Endothelial cell of umbilical vein (primary cell): ENCODE results near the gene MICAL3. TPM values are rescaled to one million over a fixed set of nuclear protein-coding genes. Genes with fewer than 3 reads are reported as not detected.

Experiments used
- BruUV-seq: library from RNA; stranded (reverse); fragments of 400-500 nt; replicated peaks from 2 replicates; lab custom pipeline; 2021; lab: Mats Ljungman, UMichigan
- CTCF ChIA-PET: fragments of 300-600, 350-600 bp; sonication (Branson Sonifier 250); formaldehyde crosslinking; loops from one replicate; lab custom pipeline; 2021; ENCODE audit warnings: antibody characterized with exemption, inconsistent platforms; lab: Charles Lee
- POLR2A ChIA-PET: fragments of 300-600, 350-600 bp; sonication (Branson Sonifier 250); formaldehyde crosslinking; loops from one replicate; lab custom pipeline; 2021; ENCODE audit warnings: antibody characterized with exemption, inconsistent platforms; lab: Charles Lee
- DNase-seq: peaks from one replicate; pipeline ENCODE4 v3.0.0-alpha.2; 2011; ENCODE audit warnings: low read depth, low spot score
- FAIRE-seq: peaks from 2 replicates; lab custom pipeline; 2011; peaks lifted over from hg19 to GRCh38; lab: Jason Lieb, UNC
- H2AFZ ChIP-seq: 2 replicates; pipeline ENCODE4 v1.6.0; 2012; ENCODE audit warnings: low read depth, low read length, control low read depth, inconsistent platforms
- H3K27ac ChIP-seq: 2 replicates; pipeline ENCODE4 v1.5.1; 2011; ENCODE audit warnings: low read depth, mild to moderate bottlenecking, control low read depth, low read length, moderate library complexity; ENCODE audit not compliant: insufficient read depth
- H3K27me3 ChIP-seq, 2 experiments: 2 replicates each; pipeline versions ENCODE4 v1.6.0 to v1.6.1; 2011; ENCODE audit warnings: low read length in 2 of 2, mixed read lengths in 1 of 2; ENCODE audit not compliant: control insufficient read depth in 2 of 2, insufficient read depth in 2 of 2
- H3K36me3 ChIP-seq, 2 experiments: 2 replicates in 1 of 2; 3 replicates in 1 of 2; pipeline ENCODE4 v1.5.1; 2011; ENCODE audit warnings: low read length in 2 of 2, mild to moderate bottlenecking in 1 of 2, moderate library complexity in 1 of 2; ENCODE audit not compliant: control insufficient read depth in 2 of 2, insufficient read depth in 2 of 2; ENCODE audit errors: extremely low read depth in 1 of 2
- H3K4me1 ChIP-seq: 3 replicates; pipeline ENCODE4 v1.5.1; 2011; ENCODE audit warnings: mild to moderate bottlenecking, low read length; ENCODE audit not compliant: control insufficient read depth, insufficient read depth; ENCODE audit errors: extremely low read depth
- H3K4me2 ChIP-seq: 2 replicates; pipeline ENCODE4 v1.6.1; 2011; ENCODE audit warnings: low read length, control low read depth, mixed read lengths; ENCODE audit not compliant: insufficient read depth
- H3K4me3 ChIP-seq, 3 experiments: fragments of 200-600 bp in 1 of 3; sonication (generic), shearing (Covaris generic) in 1 of 3; replicated peaks in 1 of 3; 2 replicates each; pipeline ENCODE4 v1.5.1; 2011 to 2016; ENCODE audit warnings: control low read depth in 3 of 3, low read length in 3 of 3, mild to moderate bottlenecking in 2 of 3, inconsistent platforms in 1 of 3, low read depth in 1 of 3, moderate library complexity in 1 of 3; ENCODE audit not compliant: insufficient read depth in 1 of 3
- H3K79me2 ChIP-seq: 2 replicates; pipeline ENCODE4 v1.6.0; 2012; ENCODE audit warnings: low read length, inconsistent platforms; ENCODE audit not compliant: control insufficient read depth, insufficient read depth
- H3K9ac ChIP-seq: replicated peaks from 2 replicates; pipeline ENCODE3; 2011; ENCODE audit warnings: low read length, control low read depth; ENCODE audit not compliant: insufficient read depth; ENCODE audit errors: extremely low read depth
- H3K9me1 ChIP-seq: replicated peaks from 3 replicates; pipeline ENCODE4 v1.6.0; 2011; ENCODE audit warnings: mild to moderate bottlenecking, low read length; ENCODE audit not compliant: control insufficient read depth, insufficient read depth; ENCODE audit errors: extremely low read depth
- H3K9me3 ChIP-seq: replicated peaks from 2 replicates; pipeline ENCODE4 v1.5.1; 2012; ENCODE audit warnings: low read length, inconsistent platforms; ENCODE audit not compliant: control insufficient read depth, insufficient read depth
- H4K20me1 ChIP-seq: replicated peaks from 2 replicates; pipeline ENCODE3; 2011; ENCODE audit warnings: mild to moderate bottlenecking, low read length; ENCODE audit not compliant: control insufficient read depth, insufficient read depth; ENCODE audit errors: extremely low read depth
- CTCF ChIP-seq, 2 donors: IDR thresholded peaks; 1 replicate in 1 of 2; 2 replicates in 1 of 2; pipeline ENCODE4 v1.5.1; 2011; ENCODE audit warnings: low read length in 2 of 2, mild to moderate bottlenecking in 2 of 2, moderate library complexity in 2 of 2, control low read depth in 1 of 2, inconsistent platforms in 1 of 2, low read depth in 1 of 2; ENCODE audit not compliant: insufficient read depth in 1 of 2; ENCODE audit errors: extremely low read depth in 1 of 2
- EZH2 ChIP-seq: IDR thresholded peaks from 2 replicates; pipeline ENCODE4 v1.6.1; 2012; ENCODE audit warnings: borderline replicate concordance, low read depth, mild to moderate bottlenecking, moderate library complexity, low read length, inconsistent platforms; ENCODE audit not compliant: severe bottlenecking
- FOS ChIP-seq: IDR thresholded peaks from 2 replicates; pipeline ENCODE4 v1.6.1; 2011; ENCODE audit warnings: mild to moderate bottlenecking, low read length, moderate library complexity, borderline replicate concordance; ENCODE audit not compliant: insufficient read depth
- GATA2 ChIP-seq: IDR thresholded peaks from 2 replicates; pipeline ENCODE4 v1.7.0; 2011; ENCODE audit warnings: low read depth, mild to moderate bottlenecking, moderate library complexity, mixed read lengths, low read length; ENCODE audit not compliant: insufficient read length, insufficient read depth
- JUN ChIP-seq: IDR thresholded peaks from 2 replicates; pipeline ENCODE4 v1.6.1; 2011; ENCODE audit warnings: borderline replicate concordance, low read depth; ENCODE audit not compliant: insufficient read length, insufficient read depth
- MAX ChIP-seq: IDR thresholded peaks from 2 replicates; pipeline ENCODE4 v1.6.1; 2011; ENCODE audit not compliant: insufficient read depth, insufficient read length
- MYC ChIP-seq: IDR thresholded peaks from one replicate; pipeline ENCODE4 v1.6.1; 2011; ENCODE audit warnings: mild to moderate bottlenecking, low read depth, low read length
- POLR2A ChIP-seq: IDR thresholded peaks from 2 replicates; pipeline ENCODE4 v1.6.1; 2012; ENCODE audit warnings: low read depth, mild to moderate bottlenecking, control low read depth, low read length
- POLR2AphosphoS5 ChIP-seq: IDR thresholded peaks from 2 replicates; pipeline ENCODE4 v1.6.1; 2012; ENCODE audit warnings: low read depth, mild to moderate bottlenecking, control low read depth, low read length, moderate library complexity; ENCODE audit not compliant: insufficient read depth
- dilution Hi-C: fragments of 300-500 bp; cut with MboI; formaldehyde crosslinking; loops from one replicate; pipeline ENCODE4 v1.15.0; 2019; ENCODE audit warnings: low sequenced_read_pairs; ENCODE audit not compliant: extremely low pct_ligation_motif_present
- intact Hi-C: fragments of 100-400 bp; cut with micrococcal nuclease; formaldehyde crosslinking; loops from one replicate; pipeline ENCODE4 v1.10.0; 2022
- polyA plus RNA-seq, 4 experiments: library from polyadenylated mRNA; depleted of rRNA in 3 of 4; stranded (reverse) in 3 of 4; unstranded in 1 of 4; fragments of >200 nt; gene quantifications; 2 replicates each; pipeline versions ENCODE4 v1.2.1 to v1.2.3, GENCODE V29; 2011 to 2012; ENCODE audit warnings: missing spikeins in 1 of 4
- total RNA-seq: library from RNA; stranded (reverse); gene quantifications from 2 replicates; pipeline ENCODE4 v1.2.3, GENCODE V29; 2021

MICAL3 gene
- total and polyA plus RNA-seq, 2 donors (not counting 3 experiments of a cell fraction or from before 2014, with no cell fraction given) = 14.5 to 63.7 TPM

- H3K79me2 ChIP-seq = peaks cover 71% of the 10 kb centered on the region
These were observed 76.3 kb downstream of the MICAL3 start for GRCh38 chr22:17948101-17948500.

GRCh38 chr22:17946662-17947367, 77.5 kb downstream of the MICAL3 start:
- DNase-seq (no peak), FAIRE-seq (no peak)
- intact Hi-C loops (no loop called here), dilution Hi-C loops (no loop called here)
- no TSS peak for BruUV-seq
- Histone ChIP-seq H3K4me3 (no peak overlapping the region), H3K9me3 (no peaks in the 10 kb centered on the region), H3K79me2 (peaks cover 67% of the 10 kb centered on the region), H3K27ac (no peak overlapping the region), H3K9ac (no peak overlapping the region), H3K9me1 (no peaks in the 10 kb centered on the region), H3K27me3 (no peaks in the 10 kb centered on the region), H2AFZ (no peak overlapping the region), H3K4me2 (no peak overlapping the region), H3K4me1 (peaks cover 17% of the 10 kb centered on the region), H3K36me3 (no peaks in the 10 kb centered on the region), H4K20me1 (no peaks in the 10 kb centered on the region)
- TF ChIP-seq POLR2A (no peak), GATA2 (no peak), MAX (no peak), POLR2AphosphoS5 (no peak), FOS (no peak), MYC (no peak), EZH2 (no peak), JUN (no peak), CTCF (IDR thresholded peaks at IDR 0.05; ENCODE audit: extremely low read depth in 1 of 2, insufficient read depth in 1 of 2, low read depth in 1 of 2, low read length in 2 of 2) (no peak)
- ChIA-PET CTCF (interaction anchor here (1.6 to 2.0 kb wide), 2 partner anchors 14 to 129 kb away, joined by 4 to 7 read pairs; no protein-coding TSS in a partner anchor), POLR2A (no interaction called here)

More at GRCh38 chr22:17948101-17948500, 76.3 kb downstream of the MICAL3 start:
- dilution Hi-C loops (no loop called here), intact Hi-C loops (no loop called here)
- H3K4me3 ChIP-seq = no peak overlapping the region
- ChIA-PET CTCF (interaction anchor here (1.4 to 2.0 kb wide), 3 partner anchors 12 to 128 kb away, joined by 3 to 7 read pairs (median 4); no protein-coding TSS in a partner anchor), POLR2A (no interaction called here)
- H3K4me2 ChIP-seq = no peak overlapping the region
- H3K9me3 ChIP-seq = no peaks in the 10 kb centered on the region
- no peak overlapping the region for H3K9ac ChIP-seq
- H2AFZ ChIP-seq = no peak overlapping the region
- DNase-seq (no peak), FAIRE-seq (no peak)
- H3K27ac ChIP-seq = no peak overlapping the region
- TF ChIP-seq MAX = no peak
- no peak for TF ChIP-seq POLR2A
- TF ChIP-seq JUN = no peak
- H3K27me3 ChIP-seq = no peaks in the 10 kb centered on the region
- no peaks in the 10 kb centered on the region for H4K20me1 ChIP-seq
- BruUV-seq = no TSS peak
- H3K4me1 ChIP-seq = peaks cover 17% of the 10 kb centered on the region
- H3K9me1 ChIP-seq = no peaks in the 10 kb centered on the region
- H3K36me3 ChIP-seq = no peaks in the 10 kb centered on the region
